IPS-18a (cell line): ENCODE data around the gene SERINC3.

Experiments used
- H3K27ac ChIP-seq: one replicate; pipeline ENCODE4 v1.5.1; 2013; ENCODE audit warnings: low read length
- H3K27me3 ChIP-seq: one replicate; pipeline ENCODE4 v1.6.1; 2013; ENCODE audit warnings: mild to moderate bottlenecking, low read length; ENCODE audit not compliant: control insufficient read depth, insufficient read depth
- H3K36me3 ChIP-seq: one replicate; pipeline ENCODE4 v1.6.1; 2013; ENCODE audit warnings: low read depth, low read length; ENCODE audit not compliant: control insufficient read depth
- H3K4me1 ChIP-seq: one replicate; pipeline ENCODE4 v1.6.1; 2013; ENCODE audit warnings: low read depth, low read length; ENCODE audit not compliant: control insufficient read depth
- H3K4me3 ChIP-seq: one replicate; pipeline ENCODE4 v1.5.1; 2013; ENCODE audit warnings: low read length
- H3K9ac ChIP-seq: one replicate; pipeline ENCODE4 v1.6.1; 2013; ENCODE audit warnings: mild to moderate bottlenecking, low read length, moderate library complexity
- H3K9me3 ChIP-seq: one replicate; pipeline ENCODE4 v1.6.1; 2013; ENCODE audit warnings: low read depth, low read length; ENCODE audit not compliant: control insufficient read depth

The SERINC3 gene

DNA sequence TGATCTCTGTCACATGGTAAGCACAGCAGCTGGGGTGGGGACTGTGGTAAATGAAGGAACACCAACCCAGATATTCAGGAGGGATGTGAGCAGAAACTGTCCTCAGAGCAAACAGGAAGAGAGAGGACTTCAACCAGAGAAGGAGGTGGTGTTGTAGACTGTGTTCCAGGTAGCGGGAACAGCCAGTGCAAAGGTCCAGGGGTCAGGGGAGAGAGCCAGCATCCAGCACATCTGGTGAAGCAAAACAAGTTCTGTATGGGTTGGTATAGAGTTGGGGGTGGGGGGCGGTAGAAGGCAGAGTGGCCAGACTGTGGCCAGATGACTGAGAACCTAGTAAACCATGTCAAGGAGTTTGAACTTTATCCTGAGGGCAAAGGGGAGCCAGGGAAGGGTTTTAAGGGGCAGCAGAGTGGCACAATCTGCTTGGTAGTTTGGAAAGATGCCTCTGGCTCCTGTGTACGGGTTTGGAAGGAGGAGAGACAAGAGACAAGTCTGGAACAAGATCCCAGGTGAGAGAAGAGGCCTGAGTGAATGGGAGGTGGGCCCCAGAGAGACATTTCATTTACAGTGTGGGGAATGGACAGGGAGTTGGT lies 73.9 kb downstream of the SERINC3 start:
- H3K9me3 ChIP-seq: no peaks in the 10 kb centered on the region
- H3K9ac ChIP-seq: no peak overlapping the region
- H3K27me3 ChIP-seq: no peaks in the 10 kb centered on the region
- H3K4me3 ChIP-seq: no peak overlapping the region
- no peak overlapping the region for H3K27ac ChIP-seq
- H3K36me3 ChIP-seq: no peaks in the 10 kb centered on the region
- H3K4me1 ChIP-seq: no peaks in the 10 kb centered on the region
